HPDE6-E6E7 (cell line): ENCODE data around the gene SCARF1.

Experiments used
- DNase-seq: peaks from one replicate; pipeline ENCODE4 v3.0.0; 2011; ENCODE audit warnings: missing footprints; ENCODE audit errors: extremely low spot score

The SCARF1 gene

DNA sequence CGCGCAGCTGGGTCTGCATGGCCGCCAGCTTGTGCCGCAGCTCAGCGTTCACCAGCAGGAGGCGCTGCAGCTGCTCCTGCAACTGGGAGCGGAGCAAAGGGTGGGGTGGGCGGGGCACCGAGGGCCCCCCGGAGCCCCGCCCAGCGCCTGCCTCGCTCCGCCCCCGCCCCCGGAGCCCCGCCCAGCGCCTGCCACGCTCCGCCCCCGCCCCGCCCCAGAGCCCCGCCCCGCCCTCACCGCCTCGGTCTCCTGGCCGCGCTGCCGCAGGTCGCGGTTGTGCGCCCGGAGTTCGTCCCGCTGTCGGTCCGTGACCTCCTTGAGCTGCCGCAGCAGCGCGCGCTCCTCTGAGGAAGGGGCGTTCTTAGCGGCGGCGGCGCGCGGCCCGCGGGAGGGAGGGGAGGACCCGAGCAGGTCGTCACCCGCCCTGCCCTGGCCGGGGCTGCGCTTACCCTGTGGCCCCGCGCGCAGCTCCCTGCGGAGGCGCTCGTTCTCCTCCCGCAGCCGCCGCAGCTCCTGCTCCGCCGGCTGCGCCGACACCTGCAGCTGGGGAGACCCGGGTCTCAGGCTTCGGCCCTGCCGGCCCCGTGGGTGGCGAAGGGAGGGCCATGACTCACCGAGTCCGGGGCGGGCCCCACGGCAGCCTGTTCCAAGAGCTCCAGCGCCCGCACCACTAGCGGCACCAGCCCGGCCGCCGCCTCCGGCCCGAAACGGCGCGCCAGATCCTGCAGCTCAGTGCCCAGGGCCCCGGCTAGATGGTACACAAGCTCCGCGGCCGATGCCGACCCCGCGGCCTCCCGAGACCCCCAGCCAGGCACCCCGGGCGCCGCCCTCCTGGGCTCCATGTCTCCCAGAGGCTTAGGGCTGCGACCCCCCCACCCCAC, 3.7 kb upstream of the SCARF1 start:
- DNase-seq = peak; percentile 89

DNA sequence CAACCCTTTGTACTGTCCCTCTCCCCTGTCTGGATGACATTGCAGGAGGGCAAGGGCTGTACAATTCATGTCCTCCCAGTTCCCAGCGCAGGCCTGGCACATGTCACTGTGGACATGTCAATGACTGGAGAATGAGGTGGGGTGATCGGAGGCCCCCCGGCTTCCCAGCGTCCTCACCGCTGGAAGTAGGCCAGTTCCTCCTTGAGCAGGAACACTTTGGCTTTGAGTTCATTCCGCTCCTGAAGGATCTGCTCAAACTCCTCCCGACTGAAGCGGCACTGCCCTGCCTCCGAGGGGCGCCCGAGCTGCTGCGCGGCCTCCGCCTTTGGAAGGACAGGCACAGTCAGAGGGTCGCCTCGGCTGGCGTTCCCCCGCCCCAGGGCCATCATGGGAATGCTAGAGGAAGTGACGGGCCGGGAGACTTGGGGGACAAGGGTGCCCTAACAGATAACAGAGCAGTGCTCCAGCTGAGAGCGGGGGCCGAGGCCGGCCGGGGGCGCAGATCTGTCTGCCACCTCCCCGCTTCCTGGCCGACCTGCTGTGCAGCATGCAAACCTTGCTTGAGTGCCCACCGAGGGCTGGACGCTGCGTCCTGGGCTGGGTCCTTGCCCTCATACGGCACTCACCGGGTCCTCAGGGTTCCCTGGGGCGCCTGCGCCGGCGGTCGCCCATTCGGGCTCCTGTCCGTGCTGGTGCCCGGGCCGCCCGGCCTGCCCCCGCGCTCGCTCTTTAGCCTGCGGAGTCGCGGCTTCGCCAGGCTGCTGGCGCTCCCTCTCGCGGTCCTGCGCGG, 2.8 kb upstream of the SCARF1 start:
- no peak for DNase-seq

DNA sequence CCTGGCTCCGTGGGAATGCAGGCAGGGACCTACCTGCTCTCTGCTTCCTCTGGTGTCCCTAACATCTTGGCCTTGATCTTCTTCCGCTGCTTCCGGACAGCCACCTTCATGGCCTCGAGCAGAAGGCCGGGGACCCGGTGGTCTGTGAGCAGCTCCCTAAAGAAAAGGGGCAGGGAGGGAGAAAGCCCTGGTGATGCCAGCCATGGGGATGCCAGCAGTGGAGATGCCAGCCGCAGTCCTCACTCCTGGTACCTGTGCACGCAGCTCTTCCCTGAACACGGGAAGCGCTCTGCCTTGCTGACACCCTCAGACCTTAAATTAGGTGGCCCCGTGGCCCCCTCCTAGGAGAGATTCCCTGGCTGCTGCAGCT, 2.3 kb upstream of the SCARF1 start:
- no peak for DNase-seq

DNA sequence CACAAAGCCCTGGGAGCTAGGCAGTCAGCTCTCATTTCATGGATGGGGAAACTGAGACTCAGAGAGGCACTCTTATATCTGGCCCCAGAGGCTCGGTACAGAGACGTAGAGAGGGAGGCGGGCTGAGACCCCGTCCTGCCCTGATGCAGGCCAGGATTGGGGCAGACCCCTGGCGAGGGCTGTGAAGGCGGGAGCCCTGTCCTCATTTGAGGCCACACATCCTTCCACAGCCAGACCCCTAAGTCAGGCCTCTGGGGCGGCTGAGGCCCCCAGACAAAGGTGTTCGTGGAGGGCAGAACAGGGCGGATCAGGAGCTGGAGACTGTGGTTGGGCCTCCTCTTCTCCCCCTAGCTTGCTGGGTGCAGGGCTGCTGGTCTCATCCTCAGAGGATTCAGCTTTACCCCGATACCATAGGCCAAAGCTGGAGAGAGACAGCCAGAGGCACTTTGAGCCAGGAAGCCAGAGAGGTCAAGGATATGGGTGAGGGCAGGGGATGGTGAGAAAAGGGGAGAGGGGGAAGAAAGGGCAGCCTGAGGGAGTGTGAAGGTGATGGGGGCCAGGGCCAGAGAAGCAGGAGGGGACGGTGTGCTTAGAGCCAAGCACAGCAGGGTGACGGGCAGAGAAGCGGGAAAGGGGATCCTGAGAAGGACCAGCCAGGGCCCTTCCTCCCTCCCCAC, 805 bp upstream of the SCARF1 start:
- no peak for DNase-seq

DNA sequence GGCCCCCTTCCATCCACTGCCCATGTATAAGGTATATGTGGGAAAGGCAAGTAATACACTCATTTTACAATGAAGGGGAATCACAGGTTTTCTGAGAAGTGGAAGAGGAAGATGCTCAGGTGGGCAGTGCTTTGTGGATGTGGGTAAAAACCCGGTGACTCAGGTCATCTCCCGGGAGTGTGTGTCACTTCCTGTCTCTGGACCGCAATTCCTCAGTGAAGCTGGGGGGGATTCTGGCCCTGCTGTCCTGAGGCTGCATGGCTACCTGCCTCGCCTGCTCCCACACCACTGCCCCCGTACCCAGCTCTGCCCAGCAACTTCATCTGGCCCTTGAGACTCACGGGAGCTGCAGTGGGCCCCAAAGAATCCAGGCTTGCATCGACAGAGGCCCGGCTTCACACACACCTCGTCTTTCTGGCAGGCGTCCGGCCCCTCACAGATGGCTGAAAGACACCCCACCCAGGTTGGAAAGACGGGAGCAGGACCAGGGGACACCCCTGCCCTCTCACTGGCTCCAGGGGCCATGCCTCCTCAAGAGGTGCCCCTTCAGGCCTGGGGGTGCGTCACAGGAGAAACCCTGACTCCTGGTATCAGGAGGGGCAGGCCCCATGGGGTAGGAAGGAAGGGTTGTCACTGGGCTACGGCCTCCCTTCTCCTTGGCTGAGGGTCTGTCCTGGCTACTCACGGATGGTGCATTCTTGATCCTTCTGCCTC, 882 bp downstream of the SCARF1 start:
- no peak for DNase-seq

DNA sequence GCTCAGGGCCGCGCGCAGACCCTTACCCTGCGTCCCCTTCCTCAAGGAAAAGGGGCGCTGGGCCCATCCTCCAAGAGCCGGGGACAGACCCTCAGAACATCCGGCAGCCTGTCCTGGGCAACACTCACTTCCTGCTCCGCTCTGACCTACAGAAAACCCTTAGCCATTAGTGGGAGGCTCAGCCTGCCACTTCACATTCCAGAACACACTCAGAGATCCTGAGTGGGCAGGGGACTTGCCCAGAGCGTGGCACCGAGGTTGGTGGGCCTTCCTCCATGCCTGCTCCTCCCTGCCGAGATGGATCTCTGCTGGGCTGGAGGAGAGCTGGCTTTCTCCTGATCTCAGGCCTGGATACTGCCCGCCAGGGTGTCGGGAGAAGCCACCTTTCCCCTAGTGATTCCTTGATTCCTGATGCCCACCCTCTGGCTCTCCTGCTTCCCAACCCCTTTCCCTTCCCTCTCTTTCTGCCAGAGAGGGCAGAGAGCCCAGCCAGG, 1.5 kb downstream of the SCARF1 start:
- no peak for DNase-seq

DNA sequence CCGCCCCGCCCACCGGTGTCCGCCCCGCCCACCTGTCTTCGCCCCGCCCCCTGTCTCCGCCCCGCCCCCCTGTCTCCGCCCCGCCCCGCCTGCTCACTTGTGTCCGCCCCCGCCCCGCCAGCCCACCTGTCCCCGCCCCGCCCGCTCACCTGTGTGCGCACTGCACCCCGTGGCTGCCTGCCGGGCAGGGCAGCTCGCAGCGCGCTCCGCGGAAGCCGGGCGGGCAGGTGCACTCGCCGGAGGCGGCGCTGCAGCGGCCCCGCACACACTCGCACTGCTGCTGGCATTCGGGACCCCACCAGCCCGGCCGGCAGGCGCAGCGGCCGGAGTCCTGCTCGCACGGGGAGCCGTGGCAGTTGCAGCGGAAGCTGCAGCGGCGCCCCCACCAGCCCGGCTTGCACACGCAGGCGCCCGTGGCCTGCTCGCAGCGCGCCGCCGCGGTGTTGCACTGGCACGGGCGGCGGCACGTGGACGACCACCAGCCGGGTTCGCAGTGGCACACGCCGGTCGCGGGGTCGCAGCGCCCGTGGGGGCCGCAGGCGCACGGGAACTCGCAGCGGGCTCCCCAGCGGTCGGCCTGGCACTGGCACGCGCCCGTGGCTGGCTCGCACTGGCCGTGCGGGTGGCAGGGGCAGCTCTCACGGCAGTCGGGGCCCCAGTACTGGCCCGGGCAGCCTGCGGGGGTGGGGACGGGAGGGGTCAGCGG, 2.1 kb downstream of the SCARF1 start:
- no peak for DNase-seq

DNA sequence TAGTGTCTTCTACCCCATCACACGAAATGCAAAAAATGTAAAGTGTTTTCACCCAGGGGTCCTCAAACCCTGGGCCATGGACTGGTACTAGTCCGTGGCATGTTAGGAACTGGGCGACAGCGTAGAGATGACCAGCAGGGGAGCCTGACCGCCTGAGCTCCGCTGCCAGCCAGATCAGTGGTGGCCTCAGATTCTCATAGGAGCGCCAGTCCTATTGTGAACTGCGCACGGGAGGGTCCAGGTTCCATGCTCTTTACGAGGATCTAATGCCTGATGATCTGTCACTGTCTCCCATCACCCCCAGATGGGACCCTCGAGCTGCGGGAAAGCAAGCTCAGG, 4.5 kb downstream of the SCARF1 start:
- no peak for DNase-seq

DNA sequence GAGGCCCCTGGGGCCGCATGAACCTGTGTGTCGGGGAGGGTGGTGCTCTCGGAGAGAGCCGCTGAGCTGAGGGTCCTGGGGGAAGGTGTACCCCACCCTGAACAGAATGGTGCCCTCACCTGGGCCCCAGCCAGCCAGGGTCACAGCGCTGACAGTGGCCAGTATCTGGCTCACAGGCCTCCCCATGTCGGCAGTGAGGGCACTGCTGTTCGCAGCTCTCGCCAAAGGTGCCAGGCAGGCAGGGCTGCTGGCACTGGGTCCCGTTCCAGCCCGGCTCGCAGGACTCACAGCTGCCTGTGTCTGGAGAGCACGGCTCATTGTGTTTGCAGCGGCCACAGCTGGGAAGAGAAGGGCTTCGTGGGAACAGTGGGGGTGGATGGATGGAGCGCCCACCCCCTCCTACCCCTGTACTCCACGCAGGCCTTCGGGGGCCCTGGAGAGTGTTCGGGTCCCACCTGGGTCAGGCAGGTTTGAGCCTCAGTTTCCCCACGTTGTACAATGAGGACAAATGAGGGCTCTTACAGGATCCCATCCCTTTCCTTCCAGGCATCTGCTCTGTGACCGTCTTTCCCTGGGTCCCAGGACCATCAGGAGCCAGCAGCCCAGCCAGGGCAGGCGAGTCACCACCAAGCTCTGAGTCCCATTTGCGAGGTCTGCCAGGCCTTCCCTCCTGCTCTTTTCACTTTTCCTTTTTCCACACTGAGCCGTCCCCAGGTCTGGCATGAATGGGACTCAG, 5.0 kb downstream of the SCARF1 start:
- no peak for DNase-seq

DNA sequence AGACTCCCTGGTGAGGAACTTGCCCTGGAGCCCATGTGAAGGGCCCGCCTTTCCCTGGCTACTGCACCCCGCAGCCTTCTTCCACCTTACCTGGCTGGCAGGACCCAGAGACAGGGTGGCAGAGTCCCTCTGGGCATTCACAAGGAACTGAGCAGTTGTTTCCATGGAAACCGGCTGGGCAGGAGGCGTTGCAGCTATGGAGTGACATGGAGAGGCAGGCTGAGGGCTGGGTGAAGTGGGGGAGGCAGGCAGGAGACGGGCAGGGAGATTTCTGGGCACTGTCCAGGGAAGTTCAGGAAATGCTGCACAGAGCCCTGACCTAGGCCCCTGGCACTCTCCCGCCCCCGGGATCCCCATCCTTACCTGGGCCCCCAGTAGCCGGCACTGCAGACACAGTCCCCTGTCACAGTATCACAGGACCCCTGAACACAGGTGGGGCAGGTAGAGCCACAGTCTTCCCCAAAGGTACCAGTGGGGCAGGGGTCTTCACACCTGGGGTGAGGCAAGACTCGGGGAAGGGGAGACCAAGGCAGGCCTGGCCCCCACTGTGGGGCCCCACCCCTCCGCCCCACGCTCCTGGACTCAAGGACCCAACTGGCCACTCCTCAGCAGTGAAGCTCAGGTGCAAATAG, 5.9 kb downstream of the SCARF1 start:
- DNase-seq = no peak

DNA sequence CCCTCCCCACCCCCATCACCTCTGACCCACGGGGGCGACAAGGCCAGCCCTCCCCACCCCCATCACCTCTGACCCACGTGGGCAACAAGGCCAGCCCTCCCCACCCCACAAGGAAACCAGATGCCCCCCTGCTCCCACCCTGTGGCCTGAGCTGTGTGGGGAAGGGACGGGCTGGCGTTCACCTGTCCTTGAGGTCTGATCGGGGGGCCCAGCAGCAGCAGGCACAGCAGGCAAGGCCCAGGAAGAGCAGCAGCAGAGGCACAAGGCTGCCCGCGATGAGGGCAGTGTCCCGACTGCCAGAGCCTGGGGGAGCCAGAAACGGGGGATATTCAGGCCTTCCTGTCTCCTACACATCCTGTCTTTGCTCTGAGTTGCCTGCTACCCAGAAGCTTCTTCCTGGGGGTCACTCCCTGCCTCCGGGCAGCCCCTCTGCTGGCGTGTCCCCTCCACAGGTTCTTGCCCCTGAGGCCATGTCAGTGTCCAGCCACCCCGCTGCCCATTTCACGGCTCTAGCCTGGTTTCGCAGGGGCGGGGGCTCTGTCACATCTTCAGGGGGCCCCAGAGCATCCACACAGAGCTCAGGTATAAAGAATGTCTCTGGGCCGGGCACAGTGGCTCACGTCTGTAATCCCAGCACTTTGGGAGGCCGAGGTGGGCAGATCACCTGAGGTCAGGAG, 6.8 kb downstream of the SCARF1 start:
- no peak for DNase-seq

DNA sequence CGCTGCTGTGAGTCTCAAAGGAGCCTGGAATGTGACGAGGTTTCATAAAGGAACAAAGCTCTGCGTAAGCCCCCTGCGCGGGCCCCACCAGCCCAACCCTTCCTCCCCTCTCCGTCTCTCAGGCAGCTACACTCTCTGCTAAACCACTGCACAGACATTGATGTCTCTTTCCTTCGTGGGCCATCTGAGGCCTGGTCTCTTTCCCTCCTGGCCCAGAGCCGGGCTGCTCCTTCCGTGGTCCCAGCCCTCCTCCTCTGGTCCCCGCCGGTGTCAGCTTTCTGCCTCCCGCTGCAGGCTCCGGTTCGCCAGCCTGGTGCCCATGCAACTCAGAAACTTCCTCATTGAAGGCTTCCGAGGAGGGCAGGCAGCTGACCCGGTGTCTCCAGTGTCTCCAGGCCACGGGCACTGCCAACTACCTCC, 7.4 kb downstream of the SCARF1 start:
- no peak for DNase-seq

DNA sequence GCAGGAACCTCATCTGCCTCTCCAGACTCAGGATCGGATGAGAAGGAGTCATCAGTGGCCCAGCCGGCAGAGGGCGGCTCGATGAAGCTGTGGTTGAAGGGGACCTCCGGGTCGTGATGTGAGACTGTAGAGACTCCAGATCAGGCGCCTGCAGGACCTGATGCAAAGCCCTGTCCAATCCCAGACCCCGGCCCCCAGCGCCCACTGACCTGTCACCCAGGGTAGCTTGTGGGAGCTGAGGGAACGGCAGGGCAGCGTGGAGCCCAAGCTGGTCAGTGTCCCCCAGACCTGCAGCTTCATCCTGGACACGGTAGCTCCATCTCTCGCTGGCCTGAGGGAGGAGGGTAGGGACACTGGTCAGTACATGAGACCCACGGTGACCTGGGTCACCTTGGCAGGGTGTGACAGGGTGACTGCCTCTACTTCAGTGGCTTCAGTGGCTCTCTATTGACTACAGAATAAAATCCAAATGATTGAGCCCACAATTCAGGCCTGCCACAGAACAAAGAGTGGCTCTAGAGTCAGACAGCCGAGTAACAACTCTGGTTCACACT, 8.7 kb downstream of the SCARF1 start:
- DNase-seq = no peak

DNA sequence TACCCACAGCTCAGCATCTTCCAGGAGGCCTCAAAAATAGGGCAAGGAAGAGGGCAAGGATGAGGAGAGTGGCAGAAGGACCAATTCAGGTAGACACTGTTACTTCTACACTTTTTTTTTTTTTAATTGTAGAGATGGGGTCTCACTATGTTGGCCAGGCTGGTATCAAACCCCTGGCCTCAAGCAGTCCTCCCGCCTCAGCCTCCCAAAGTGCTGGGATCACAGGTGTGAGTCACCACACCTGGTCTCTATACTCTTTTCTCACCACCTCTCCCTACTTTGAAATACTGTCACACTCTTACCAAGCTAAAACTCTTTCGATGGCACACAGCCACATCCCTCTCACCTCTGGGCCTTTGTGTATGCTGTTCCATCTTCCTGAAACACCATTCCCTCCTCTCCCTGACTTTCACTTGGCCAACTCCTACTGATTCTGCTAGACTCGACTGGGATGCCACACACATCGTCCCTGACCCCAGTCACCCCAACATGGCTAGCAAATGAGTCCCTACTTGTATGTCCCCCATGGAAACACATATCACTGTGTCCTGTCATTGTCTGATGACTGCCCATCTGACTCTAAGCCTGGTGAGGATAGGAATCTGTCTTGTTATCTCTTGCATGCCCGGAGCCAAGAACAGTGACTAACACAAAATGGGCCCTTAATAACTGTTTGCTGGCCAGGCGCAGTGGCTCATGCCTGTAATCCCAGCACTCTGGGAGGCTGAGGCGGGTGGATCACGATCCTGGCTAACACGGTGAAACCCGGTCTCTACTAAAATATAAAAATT, 9.7 kb downstream of the SCARF1 start:
- no peak for DNase-seq

DNA sequence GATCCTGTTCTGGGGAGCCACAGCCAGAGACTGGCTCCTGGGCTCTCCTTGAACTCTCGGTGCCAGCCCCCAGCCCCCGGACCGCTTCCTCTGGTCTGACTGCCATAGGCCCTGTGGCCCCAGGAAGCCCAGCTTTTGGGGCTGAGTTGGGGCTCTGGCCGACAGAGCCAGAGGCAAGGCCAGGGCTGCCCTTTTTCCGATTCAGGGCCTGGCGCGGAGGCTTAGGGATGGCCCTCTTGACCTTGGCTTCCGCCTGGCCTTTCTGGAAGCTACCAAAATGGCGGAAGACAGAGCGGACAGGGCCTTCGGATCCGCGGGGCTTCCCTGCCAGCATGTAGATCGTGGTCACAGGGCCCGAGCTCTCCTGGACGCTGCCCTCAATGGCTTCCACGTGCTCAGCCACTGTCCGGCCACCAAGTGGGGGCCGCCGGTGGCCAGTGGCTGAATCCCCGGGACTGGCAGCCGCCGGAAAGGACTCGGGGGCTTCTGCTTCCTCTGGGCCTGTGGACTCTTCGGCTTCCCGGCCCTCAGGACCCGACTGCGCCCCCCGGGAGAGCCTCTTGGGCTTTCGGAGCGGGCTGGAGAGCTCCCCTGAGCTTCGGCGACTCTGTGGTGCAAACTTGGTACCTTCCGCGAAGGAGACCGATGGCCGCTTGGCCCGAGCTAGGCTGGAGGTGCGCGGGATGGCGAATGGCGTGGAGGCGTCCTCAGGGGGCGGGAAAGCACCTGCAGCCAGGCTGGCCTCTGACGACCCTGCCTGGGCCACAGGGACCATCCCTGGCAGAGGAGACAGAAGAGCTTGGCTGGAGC, 10.5 kb downstream of the SCARF1 start:
- no peak for DNase-seq

DNA sequence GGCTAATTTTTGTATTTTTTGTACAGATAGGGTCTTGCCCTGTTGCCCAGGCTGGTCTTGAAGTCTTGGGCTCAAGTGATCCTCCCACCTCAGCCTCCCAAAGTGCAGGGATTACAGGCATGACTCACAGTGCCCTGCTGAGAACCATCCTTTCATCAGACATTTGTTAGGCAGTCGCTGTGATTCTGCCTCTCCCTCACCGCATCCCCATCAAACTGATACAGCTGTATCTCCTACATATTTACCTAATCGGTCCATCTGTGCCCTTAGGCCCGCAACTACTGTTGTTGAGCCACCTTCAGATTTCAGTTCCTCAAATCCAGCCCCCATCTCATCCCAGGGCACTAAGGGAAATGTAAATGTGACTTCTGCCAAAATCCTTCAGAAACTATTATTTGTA, 14.9 kb downstream of the SCARF1 start:
- DNase-seq = no peak

DNA sequence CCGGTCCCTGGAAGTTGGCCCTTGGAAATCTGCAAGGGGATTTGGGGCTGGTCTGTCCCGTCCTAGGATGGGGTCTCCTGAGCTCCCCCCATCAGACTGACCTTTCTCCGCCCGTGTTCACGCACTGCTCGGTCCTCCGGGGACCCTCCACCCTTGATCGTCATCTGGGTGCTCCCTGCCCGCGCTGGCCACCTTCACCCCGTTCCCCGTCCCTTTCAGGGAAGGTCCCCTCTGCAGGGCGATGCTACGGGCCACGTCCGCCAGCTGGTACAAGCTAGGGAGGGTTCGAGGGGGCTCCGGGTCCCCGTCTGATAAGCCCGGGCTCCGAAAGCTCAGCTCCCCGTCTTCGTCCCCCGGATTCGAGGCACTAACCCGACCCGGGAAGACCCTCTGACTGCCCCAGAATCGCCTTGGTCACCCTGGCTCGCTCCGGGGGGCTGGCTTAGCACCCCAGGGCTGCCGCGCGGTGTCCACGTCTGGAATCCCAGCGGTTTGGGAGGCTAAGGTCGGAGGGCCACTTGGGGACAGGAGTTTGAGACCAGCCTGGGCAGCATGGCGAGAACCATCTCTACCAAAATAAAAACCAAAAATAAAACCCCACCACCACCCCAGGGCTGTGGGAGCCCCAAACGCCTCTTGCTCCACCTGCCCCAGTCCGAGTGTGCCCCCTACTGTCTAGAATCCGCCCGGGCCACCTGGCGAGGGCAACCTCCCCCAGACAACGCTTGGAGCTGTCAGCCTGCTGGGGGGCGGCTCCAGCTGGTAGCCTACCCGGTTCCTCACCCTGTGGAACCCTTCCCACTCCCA, 15.8 kb downstream of the SCARF1 start:
- no peak for DNase-seq
